ENCODE measurements around the gene MOV10L1.
"Not testable (repeated sequence)": the region's sequence is repeated elsewhere in the genome, so short reads cannot be mapped to it uniquely, and the experiment has no call there.

The MOV10L1 gene

DNA sequence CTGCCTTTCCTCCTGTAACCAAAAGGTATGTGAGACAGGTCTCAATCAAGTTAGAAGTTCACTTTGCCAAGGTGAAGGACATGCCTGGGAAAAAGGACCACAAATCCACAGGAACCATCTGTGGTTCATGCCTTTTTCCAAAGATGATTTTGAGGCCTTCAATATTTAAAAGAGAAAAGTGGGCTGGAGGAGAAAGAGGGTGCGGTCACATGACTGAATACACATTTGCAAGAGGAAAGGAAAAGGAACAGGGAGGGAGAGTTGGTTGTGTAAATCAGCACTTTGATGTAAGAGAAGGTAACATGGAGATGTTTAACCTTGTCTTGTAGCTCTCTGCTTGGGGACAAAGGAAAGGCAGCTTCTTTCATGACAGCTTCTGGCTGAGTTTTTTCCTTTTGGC is 21.2 kb downstream of the MOV10L1 start:
- no peak for DNase-seq

DNA sequence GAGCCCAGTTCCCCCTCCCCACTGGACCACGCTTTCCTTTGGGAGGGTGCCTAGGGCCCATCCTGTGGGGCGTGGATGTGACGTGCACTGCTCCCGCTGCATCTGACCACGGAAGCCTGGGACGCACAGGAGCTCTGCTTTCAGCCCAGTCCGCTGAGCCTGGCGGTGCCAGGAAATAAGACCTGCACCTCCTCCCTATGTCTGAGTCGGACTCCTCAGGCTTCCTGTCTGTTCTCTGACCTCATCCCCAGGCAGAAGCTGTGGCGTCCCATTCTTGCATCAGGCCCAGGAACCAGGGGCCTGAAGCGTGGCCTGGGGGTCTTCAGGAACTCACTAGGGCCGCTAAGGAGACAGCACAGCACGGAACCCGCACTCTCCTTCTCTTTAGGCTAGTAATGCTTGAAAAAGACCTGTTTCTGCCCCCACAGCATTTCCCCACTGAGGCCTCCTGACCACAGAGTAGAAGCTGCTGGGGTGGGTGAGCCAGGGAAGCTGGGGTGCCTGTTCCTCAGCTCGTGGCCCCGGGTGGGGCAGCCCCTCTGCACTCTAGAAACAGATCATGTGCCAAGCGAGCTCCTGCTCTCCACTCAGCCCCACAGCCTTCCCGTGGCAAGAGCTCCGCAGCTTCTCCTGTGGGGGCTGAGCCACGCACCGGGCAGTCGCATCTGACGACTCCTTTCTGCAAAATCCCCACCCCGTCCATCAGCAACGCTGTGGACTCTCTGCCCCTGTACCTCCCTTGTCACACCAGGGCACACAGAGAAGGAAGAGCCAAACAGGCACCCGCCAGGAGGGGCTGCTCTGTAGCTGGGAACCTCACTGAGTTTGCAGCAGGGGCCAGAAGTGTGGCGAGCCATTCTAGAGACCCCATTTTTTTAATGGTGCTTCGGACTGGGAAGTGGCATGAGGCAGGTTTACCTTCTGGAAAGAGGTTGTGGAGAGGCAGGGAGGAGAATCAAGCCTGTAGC is 22.6 kb downstream of the MOV10L1 start:
- DNase-seq = no peak

DNA sequence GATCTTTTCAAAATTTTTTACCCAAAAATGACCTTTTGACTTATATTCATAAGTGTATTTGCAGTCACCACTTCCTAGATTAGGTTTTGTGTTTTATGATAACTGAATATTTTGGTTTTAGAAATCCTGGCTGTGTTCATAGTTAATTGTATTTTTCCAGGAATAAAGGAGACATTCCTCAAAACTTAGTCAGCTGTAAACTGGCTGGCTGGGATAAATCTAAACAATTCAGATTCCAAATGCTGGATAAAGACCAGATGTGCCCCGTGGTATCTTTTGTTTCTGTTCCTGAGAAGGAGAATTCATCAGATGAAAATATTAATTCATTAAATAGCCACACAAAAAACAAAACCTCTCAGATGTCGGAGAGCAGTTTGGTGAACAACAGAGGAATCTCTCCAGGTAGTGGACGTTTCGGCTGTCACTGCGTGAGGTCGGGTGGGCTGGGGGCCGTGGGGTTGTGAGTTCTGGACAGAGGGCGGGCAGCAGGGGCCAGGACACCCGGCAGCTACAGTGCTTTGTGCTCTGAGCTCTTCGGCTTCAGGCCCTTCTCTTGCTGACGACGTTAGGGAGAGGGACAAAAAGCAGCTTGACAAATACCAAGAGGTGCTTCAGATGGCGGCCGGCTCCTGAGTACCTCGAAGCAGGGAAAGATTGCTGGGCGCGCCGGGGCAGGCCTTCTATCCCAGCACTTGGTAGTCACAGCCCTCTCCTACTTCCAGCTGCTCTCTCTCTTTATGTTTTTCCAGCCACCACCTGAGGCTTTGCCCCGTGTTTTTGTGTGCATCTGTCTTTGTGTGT is 24.6 kb downstream of the MOV10L1 start:
- DNase-seq = no peak

DNA sequence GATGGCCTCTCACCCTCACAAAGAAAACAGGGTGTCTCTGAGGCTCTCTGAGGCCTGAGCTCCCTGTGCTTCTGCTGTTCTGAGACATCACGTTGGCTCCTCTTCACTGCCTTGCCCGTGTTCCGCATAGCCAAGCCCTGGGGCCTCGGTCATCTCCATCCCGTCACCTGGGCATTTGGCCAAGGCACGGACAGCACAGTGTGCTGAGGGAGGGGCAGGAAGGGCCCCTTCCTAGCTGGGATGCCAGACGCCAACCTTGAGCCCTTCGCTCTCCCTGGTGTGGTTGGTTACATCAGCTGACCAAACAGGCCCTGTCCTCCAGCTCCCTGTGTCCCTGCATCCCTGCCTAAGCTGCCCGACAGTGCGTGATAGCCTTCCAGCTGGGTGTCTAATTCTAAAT is 25.9 kb downstream of the MOV10L1 start:
- DNase-seq = no peak

DNA sequence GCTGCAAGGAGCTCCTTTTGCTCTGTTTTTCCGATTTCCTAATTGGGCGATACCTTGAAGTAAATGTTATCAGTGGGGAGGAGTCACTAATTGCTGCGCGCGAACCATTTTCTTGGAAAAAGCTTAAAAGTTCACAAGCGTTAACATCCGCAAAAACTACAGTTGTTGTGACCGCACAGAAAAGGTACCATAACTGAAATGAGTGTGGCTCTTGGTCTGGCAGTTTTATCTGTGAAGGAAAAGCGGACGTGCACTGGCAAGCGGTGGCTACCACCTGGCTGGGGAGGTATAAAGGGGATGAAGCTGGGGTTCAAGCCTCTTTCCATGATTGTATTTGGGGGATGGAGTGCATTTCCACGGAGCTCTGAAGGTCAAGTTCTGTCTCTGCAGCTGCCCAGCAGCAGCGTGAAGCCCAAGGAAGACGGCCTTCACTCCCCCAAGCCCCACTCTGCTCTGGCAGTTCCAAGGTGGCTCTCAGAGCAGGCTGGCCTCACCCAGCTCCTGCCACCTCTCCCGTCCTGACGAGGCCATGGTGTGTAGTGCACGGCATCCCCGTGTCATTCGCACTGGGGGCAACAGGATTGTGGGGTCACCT is 27.5 kb downstream of the MOV10L1 start:
- no peak for DNase-seq

DNA sequence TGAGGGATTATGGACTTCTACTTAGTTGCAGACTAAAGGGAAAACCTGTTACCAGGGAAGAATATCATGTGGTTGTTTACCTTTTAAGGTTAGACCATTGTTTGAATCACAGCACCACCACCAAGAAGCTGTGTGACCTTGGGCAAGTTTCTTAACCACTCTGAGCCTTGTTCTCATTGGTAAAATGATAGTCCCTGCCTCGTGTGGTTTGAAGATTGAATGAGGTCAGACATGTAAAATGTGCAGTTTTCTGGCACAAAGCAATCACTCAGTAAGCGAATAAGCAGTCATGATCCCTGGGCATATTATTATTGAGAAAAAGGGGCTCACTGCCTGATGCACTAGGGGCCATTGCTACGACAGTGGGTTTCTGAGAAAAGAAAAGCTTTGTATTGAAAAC is 28.3 kb downstream of the MOV10L1 start:
- no peak for DNase-seq

DNA sequence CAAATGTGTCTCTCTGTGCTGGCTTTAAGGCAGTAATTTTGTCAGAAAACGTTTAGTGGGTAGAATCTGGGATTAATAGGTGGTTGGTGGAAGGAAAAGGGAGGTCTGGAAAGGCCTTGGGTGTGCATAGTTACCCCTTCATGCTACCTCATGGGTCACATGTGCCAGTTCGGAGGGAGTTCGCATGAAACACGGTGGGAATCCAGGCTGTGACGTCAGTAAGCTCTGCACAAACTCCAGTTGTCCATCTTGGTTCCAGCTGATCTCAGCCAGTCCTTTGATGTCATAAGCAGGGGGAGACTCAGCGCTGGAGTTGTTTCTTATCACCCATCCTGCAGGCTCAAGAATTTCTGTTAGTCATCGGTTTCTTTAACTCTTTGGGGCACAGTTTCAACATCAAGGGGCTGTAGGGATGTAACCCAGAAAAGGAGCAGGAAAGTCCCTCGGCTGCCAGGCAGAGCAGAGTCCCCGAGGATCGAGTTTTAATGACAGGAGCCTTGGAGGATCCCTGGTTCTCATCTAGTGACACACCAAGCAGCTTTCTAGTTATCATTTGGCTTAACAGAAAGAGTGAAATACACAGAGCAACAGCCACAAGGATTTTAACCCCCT is 28.9 kb downstream of the MOV10L1 start:
- DNase-seq = no peak

DNA sequence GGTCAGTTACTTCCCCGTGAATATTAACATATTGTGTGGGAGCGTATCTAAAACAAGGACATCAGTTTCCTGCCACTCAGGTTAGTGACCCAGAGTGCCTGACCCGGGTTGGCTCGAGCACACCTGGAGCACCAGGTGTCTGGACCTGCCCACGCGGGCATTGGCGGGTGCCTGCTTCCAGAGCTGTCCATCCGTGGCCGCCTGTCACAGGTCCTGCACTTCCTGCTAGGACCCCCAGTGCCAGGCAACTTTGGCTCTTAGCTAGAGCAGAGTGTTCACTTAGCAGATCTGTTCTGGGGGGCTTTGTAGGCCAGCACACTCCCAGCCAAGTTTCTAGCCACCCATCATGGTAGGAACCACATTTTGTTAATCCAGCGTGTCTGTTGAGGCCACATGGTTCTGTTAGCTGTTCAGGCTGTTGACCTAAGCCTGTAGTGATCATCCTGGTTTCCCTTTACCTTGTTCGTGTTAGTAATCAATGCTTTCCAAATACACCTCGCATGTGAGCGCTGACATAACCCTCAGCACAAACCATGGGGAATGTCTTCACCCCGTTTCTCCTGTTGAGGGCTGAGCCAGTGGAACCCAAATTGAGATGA is 29.5 kb downstream of the MOV10L1 start:
- no peak for DNase-seq

DNA sequence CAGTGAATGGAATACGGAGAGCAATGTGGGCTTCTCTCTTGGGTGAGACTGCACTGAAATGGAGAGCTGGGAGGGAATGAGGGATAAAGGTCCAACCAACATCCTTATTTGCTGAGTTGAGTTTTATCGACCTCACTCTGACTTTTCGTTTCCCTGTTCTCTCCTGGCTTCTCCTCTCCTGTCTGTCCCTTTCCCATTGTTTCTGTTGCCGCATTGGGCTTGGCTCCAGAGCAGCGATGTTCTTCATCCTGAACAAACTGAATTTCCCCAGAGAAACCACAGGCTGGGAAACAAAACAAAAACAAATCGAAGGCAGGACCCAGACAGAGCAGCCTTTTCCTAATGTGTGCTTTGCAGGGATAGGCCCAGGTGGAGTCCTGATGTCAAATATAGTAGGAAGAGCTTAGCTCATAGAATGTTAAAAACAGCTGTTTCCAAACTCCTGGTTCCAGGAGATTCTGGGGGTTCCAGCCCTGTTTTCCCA is 30.0 kb downstream of the MOV10L1 start:
- no peak for DNase-seq

DNA sequence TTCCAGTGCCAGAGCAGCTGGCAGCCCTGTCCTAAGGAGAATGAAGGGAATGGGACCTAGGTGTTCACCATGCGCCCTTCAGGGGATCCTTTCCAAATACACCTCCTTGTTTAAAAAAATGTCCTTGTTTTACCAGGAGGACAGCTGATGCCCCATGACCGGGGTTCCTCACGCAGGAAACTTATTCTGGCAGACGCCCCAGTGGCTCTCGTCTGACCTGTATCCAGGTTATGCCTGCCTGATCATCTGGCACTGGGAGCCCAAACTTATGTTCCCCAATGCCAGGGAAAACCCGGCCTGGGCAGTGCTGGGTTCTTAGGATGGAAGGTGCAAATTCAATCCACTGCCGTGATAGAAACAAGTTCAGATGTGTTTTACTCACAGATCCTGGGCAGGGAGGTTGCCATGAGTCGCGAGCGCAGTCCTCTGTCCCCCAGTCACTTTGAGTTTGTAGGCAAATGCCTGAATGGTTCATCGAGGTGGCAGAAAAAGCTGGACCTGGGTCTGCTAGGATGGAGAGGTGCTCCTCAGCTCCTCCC is 31.5 kb downstream of the MOV10L1 start:
- DNase-seq = no peak

DNA sequence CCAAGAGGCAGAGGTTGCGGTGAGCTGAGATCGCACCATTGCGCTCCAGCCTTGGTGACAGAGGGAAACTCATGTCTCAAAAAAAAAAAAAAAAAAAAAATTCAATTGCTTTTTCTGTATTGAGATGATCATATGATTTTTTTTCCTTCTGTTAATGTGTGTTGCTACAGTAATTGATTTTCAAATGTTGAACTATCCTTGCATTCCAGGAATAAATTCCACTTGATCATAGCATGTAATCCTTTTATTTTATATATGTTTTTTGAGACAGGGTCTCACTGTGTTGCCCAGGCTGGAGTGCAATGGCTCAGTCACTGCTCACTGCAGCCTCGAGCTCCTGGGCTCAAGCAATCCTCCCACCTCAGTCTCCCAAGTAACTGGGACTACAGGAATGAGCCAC is 33.3 kb downstream of the MOV10L1 start:
- no peak for DNase-seq

DNA sequence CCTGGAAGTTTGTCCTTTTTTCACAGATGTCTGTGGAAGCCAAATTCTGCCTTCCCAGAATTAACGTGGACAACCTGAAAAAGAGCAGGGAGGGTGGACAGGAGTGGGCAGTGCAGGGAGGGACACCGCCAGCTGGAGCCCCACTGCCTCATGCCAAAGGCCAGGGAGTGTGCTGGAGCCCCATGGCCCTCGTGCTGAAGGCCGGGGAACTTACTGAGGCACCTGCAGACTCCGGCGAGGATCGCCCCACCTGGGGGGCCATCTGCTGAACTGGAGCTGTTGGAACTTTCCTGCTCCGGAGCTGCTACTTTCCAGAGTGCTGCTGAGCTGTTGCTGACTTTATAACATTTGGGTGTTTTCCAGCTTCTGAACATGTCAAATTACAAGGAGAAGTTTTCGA is 35.2 kb downstream of the MOV10L1 start:
- DNase-seq = no peak

DNA sequence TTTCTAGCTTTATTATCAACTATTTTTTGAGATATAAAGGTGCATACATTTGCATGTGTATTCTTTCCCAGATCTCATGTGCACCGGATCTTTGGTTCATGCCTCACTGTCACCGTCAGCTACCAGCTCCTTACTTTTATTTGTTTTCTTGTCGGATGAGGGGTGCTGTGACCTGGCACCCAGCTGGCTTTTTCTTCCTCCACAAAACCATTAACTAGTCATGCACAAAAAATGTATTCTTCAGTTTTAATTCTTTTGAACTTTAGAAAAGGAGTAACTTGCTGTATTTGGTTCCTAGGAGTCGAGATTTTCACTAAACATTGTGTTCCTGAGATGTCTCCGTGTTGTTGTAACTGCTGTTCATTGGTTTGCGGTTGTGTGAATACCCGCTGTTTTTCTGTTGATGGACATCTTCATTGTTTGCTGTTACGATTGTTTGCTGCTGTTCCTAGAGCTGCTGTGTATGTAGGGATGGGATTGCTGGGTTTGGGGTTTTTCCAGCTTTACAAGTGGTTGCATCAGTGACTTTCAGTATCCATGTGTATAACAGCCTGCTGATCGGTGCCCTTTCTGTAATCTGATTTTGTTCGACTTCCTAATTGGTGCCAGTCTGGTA is 39.4 kb downstream of the MOV10L1 start:
- DNase-seq = no peak

DNA sequence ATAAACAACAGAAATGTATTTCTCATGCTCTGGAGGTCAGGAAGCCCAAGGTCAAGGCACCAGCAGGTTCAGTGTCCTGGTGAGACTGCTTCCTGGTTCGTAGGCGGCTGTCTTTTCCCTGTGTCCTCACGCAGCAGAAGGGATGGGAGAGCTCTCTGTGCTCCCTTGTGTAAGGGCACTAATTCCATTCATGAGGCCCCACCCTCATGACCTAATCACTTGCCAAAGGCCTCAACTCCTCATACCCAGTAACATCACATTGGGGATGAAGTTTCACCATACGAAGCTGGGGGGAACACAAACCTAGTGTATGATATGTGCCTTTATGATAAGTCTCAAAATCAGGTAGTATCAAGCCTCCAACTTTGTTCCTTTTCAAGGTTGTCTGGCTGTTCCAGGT is 42.1 kb downstream of the MOV10L1 start:
- no peak for DNase-seq

DNA sequence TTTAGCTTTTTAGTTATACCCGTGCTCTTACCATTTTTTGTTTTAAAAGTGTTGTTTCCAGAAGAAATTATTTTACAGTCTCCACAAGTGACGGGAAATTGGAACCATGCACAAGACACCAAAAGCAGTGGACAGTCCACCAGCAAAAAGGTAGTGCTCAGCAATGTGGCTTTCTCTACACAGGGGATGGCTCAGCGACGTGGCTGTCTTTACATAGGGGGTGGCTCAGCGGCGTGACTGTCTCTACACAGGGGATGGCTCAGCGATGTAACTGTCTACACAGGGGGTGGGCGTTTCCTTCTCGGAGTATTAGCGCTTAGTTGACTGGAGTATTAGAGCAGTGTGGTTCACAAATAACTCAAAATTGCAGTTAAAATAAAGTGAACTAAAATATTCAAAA is 44.7 kb downstream of the MOV10L1 start:
- DNase-seq = no peak

DNA sequence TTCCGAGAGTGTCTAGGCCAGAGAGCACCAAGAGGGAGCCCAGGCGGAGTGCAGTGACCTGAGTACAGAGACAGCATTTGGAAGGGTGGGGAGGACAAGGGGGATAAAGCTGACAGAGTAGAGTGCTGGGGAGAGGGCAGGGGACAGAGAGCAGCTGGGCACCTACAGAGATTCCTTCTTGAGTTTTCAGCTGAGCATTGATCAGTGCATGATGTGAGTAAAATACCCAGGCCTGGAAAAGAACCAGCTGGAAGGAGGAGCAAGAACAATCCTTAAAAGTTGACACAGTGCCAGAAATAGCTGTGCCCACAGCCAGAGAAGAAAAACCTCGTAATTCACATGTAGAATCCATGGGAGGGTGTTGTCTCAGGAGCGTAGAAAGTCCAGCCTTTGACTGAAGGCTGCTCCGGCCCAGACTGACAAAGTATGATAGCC is 46.8 kb downstream of the MOV10L1 start:
- DNase-seq = no peak

DNA sequence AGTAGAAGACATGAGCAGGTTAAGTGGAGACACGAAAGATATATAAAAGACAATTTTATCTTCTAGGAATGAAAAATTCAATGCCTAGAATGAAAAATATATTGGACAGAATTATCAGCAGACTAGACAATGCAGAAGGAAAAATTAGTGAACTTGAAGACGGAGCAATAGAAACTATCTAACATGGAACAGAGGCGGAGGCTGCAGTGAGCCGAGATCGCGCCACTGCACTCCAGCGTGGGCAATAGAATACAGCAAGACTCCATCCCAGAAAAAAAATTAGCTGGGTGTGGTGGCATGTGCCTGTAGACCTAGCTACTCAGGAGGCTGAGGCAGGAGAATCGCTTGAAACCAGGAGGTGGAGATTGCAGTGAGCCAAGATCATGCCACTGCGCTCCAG is 47.5 kb downstream of the MOV10L1 start:
- not testable (repeated sequence) for DNase-seq

DNA sequence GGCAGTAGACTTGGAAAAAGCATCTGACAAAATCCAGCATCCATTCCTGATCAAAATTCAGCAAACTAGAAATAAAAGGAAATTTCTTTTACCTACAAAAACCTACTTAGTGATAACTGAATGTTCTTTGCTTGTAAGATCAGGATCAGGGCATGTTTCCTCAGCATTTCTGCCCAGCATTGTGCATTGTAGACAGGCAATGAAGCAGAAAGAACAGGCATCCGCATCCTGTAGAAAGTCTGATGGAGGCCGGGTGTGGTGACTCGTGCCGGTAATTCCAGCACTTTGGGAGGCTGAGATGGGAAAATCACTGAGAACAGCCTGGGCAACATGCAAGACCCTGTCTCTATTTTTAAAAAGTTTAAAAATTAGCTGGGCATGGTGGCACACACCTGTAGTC is 48.2 kb downstream of the MOV10L1 start:
- no peak for DNase-seq

DNA sequence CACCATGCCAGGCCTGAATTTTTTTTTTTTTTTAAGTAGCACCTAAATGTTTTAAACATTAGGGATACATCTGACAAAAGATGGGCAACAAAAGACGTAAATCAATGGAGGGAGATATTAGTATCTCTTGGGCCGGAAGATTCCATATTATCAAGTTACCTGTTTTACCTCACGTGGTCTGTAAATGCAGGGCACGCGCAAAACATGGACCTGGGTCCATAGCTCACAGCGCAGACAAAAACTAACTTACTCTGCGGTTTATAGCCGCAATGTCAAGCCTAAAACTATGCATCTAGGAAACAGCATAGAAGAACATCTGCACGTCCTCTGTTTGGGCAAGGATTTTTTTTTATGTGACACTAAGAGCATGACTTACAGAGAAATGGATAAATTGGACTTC is 49.2 kb downstream of the MOV10L1 start:
- DNase-seq = no peak

DNA sequence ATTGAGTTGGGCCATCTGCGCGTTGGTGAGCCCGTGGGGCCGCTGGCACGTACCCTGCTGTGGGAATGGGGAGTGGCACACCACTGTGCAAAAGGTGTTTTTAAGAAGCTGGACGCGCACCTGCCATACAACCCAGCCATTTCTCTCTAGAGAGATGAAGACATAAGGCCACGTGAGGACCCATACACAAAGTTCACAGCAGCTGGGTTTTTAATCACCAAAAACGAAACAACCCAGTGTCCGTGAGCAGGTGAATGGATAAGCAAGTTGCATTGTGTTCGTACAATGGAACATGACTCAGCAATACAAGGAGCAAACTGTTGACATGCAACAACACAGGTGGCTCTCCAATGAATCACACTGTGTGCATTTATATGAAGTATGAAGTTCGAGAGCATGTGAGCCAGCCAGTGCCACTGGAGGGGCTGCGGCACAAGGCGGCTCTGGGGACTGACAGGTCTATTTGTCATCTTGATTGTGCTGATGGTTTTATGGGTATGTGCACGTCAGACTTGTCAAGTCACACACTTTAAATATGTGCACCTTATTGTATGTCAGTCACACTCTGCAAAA is 50.1 kb downstream of the MOV10L1 start:
- no peak for DNase-seq

DNA sequence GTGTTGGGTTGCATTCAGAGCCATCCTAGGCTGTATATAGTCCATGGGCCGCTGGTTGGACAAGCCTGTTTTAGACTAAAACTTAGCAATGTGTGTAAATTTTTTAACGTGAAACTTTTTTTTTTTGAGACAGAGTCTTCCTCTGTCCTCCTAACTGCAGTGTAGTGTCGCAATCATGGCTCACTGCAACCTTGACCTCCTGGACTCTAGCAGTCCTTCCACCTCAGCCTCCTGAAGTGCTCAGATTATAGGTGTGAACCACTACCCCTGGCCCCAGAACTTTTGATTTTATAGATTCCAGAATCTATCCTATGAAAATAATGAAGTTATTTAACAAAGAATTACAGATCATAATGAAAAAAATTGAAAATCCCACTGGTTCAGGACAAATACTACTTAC is 50.8 kb downstream of the MOV10L1 start:
- DNase-seq = no peak

DNA sequence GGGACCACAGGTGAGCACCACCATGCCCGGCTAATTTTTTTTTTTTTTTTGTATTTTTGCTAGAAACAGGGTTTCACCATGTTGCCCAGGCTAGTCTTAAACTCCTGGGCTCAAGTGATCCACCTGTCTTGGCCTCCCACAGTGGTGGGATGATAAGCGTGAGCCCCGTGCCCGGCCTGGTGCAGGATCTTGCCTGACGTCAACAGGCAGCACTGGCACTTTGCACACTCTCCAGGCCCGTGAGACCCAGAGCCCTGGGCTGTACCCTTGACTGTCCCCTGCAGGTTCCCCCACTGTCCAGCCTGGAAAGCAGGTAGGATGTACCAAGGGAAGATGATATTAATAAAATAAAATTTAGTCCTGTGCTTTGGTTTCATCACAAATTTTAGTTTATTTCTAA is 51.7 kb downstream of the MOV10L1 start:
- no peak for DNase-seq
